ENCODE measurements around the gene ZNF385B.

The ZNF385B gene

GRCh38 chr2:179455172-179455524 is 406.3 kb downstream of the ZNF385B start:
- no peak for DNase-seq (ENCODE audit: low read depth)
- no peak for TF ChIP-seq CTCF (IDR thresholded peaks at IDR 0.05; ENCODE audit: insufficient read depth, low read depth, low read length, missing control alignments)
- no peak overlapping the region for H3K4me3 ChIP-seq (ENCODE audit: low read depth, low read length)

GRCh38 chr2:179454443-179455171 is 406.8 kb downstream of the ZNF385B start:
- TF ChIP-seq CTCF (IDR thresholded peaks at IDR 0.05; ENCODE audit: insufficient read depth, low read depth, low read length, missing control alignments), result no peak
- H3K4me3 ChIP-seq (ENCODE audit: low read depth, low read length), result no peak overlapping the region
- no peak for DNase-seq (ENCODE audit: low read depth)

- H3K4me3 ChIP-seq (ENCODE audit: low read depth, low read length), result no peak overlapping the region
- DNase-seq (ENCODE audit: low read depth), result peak; percentile 19
- no peak for TF ChIP-seq CTCF (IDR thresholded peaks at IDR 0.05; ENCODE audit: insufficient read depth, low read depth, low read length, missing control alignments)
Measured at GRCh38 chr2:179449010-179449409, 412.4 kb downstream of the ZNF385B start.

GRCh38 chr2:179447839-179448447 is 413.5 kb downstream of the ZNF385B start:
- no peak for TF ChIP-seq CTCF (IDR thresholded peaks at IDR 0.05; ENCODE audit: insufficient read depth, low read depth, low read length, missing control alignments)
- no peak overlapping the region for H3K4me3 ChIP-seq (ENCODE audit: low read depth, low read length)
- no peak for DNase-seq (ENCODE audit: low read depth)

GRCh38 chr2:179447421-179447820 is 414.0 kb downstream of the ZNF385B start:
- TF ChIP-seq CTCF (IDR thresholded peaks at IDR 0.05; ENCODE audit: insufficient read depth, low read depth, low read length, missing control alignments), result no peak
- DNase-seq (ENCODE audit: low read depth), result no peak
- no peak overlapping the region for H3K4me3 ChIP-seq (ENCODE audit: low read depth, low read length)

GRCh38 chr2:179446476-179447141 is 414.8 kb downstream of the ZNF385B start:
- H3K4me3 ChIP-seq (ENCODE audit: low read depth, low read length), result no peak overlapping the region
- TF ChIP-seq CTCF (IDR thresholded peaks at IDR 0.05; ENCODE audit: insufficient read depth, low read depth, low read length, missing control alignments), result no peak
- no peak for DNase-seq (ENCODE audit: low read depth)

Measured in GM12865 (cell line).